IPS-11a (cell line): ENCODE measurements around the gene DDIT3.

Source experiments
- H3K4me3 ChIP-seq: one replicate; pipeline ENCODE4 v1.5.1; 2013; ENCODE audit warnings: low read depth, low read length, control low read depth

DDIT3 gene

GRCh38 chr12:57470286-57470969 lies 49.9 kb downstream of the DDIT3 start:
- no peak overlapping the region for H3K4me3 ChIP-seq

DNA sequence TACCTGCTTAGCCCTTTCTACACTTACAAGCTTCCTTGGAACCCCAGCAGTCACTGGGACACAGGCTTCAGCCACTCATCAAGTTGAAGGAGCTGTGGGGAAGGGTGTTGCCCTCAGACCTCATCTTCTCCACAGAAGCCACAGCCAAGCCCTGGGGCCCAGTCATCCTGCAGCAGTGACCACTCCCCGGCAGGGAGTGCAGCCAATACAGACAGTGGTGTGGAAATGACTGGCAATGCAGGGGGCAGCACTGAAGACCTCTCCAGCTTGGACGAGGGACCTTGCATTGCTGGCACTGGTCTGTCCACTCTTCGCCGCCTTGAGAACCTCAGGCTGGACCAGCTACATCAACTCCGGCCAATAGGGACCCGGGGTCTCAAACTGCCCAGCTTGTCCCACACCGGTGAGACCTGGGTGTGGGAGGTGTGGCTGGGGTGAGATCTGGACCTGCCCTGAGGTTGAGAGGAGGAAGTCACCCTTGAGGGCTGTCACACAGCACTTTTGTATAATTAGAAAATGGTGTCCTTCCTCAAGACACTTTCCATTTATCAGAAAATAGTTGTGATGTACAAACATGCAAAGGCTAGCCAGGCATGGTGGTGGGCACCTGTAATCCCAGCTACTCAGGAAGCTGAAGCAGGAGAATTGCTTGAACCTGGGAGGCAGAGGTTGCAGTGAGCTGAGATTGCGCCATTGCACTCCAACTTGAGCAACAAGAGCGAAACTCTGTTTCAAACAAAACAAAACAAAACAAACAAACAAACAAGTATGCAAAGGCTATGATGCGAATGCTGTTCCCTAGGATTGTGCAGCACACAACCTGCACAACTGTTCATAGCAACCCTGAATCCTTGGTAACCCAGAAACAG lies 50.8 kb downstream of the DDIT3 start:
- no peak overlapping the region for H3K4me3 ChIP-seq

DNA sequence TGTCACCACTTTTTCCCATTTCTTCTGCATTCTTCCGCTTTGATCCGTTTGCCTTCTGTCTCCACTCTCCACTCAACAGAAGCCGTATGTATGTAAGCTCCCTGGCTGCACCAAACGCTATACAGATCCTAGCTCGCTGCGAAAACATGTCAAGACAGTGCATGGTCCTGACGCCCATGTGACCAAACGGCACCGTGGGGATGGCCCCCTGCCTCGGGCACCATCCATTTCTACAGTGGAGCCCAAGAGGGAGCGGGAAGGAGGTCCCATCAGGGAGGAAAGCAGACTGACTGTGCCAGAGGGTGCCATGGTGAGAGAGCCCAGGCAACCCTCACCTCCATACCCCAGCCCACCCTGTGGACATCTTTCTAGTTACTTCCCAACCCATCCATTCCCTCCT lies 52.4 kb downstream of the DDIT3 start:
- H3K4me3 ChIP-seq = no peak overlapping the region

DNA sequence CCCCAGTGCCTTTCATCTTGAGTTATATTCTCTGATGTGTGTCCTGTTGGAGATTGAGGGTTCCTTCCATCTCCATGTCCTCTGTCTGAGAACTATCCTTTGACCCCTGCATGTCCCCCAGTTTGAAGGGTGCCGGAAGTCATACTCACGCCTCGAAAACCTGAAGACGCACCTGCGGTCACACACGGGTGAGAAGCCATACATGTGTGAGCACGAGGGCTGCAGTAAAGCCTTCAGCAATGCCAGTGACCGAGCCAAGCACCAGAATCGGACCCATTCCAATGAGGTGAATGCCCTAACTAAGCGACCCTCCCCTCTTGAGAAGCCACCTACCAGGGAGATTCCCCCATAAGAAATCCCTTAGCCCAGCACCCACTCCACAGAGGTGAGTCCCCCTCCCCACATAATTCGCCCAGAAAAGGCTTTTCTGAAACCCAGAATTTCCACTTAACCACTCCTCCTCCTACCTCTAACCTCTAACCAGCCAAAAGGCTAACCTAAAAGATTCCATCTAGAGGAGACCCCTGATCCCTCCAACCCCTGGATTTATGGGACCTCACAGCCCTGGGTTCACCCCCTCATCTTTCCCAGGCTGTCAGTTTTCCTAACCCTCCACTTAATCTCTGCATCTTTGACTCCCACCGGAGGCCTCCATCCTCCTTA lies 53.0 kb downstream of the DDIT3 start:
- H3K4me3 ChIP-seq = no peak overlapping the region
